Activated naive CD8-positive, alpha-beta T cell treated with anti-CD3 and anti-CD28 coated beads for 36 hours (primary cell): Measurements from ENCODE around the gene KCNH1. TPM values are rescaled to one million over a fixed set of nuclear protein-coding genes. Genes with fewer than 3 reads are reported as not detected.
"Not testable (repeated sequence)": the region's sequence is repeated elsewhere in the genome, so short reads cannot be mapped to it uniquely, and the experiment has no call there.

Experiments
- DNase-seq: peaks from one replicate; pipeline ENCODE4 v3.0.0; 2021
- H3K27ac Mint-ChIP-seq: one replicate; pipeline ENCODE4 v1.8.0; 2022; ENCODE audit warnings: mild to moderate bottlenecking, moderate library complexity, mixed read lengths
- H3K27me3 Mint-ChIP-seq: one replicate; pipeline ENCODE4 v1.8.0; 2022; ENCODE audit warnings: mild to moderate bottlenecking, mixed read lengths
- H3K36me3 Mint-ChIP-seq: one replicate; pipeline ENCODE4 v1.8.0; 2021; ENCODE audit warnings: mild to moderate bottlenecking, mixed read lengths
- H3K4me1 Mint-ChIP-seq: one replicate; pipeline ENCODE4 v1.8.0; 2021; ENCODE audit warnings: mixed read lengths
- H3K4me3 Mint-ChIP-seq: one replicate; pipeline ENCODE4 v1.8.0; 2022; ENCODE audit warnings: mild to moderate bottlenecking, moderate library complexity, mixed read lengths
- H3K9me3 Mint-ChIP-seq: one replicate; pipeline ENCODE4 v1.8.0; 2022; ENCODE audit warnings: mixed read lengths
- total RNA-seq, 2 experiments: library from RNA; stranded (reverse); gene quantifications; one replicate each; pipeline ENCODE4 v1.2.3, GENCODE V29; 2021

KCNH1 gene
- total RNA-seq, 2 experiments from 2014 or later: not detected

DNA sequence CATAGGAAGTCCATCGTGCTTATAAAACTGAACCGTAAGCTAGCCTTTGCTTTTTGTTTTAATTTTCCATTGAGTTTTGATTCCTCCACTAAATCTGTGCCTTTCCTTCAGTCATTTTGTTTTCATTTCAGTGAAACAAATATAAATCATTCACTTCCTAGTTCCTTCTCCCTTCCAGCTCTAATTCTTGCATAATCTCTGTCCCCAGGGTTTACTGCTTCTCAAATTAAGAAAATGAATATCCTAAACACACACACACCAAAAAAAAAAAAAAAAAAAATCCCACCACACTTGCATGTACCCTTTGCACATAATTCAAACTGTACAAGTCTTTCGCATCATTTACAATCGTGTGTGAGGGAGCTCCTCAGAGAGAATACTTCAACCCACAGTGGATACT is 6.8 kb downstream of the KCNH1 start:
- H3K4me3 Mint-ChIP-seq: no peak overlapping the region
- H3K36me3 Mint-ChIP-seq: no peaks in the 10 kb centered on the region
- no peaks in the 10 kb centered on the region for H3K4me1 Mint-ChIP-seq
- H3K9me3 Mint-ChIP-seq: no peaks in the 10 kb centered on the region
- DNase-seq: no peak
- H3K27me3 Mint-ChIP-seq: peaks cover 17% of the 10 kb centered on the region
- no peak overlapping the region for H3K27ac Mint-ChIP-seq

- Mint-ChIP-seq H3K4me1 (no peaks in the 10 kb centered on the region), H3K4me3 (no peak overlapping the region), H3K36me3 (no peaks in the 10 kb centered on the region), H3K27me3 (peaks cover 16% of the 10 kb centered on the region), H3K27ac (no peak overlapping the region), H3K9me3 (no peaks in the 10 kb centered on the region)
- no peak for DNase-seq
These were observed 7.3 kb downstream of the KCNH1 start for GRCh38 chr1:211126622-211127021.

DNA sequence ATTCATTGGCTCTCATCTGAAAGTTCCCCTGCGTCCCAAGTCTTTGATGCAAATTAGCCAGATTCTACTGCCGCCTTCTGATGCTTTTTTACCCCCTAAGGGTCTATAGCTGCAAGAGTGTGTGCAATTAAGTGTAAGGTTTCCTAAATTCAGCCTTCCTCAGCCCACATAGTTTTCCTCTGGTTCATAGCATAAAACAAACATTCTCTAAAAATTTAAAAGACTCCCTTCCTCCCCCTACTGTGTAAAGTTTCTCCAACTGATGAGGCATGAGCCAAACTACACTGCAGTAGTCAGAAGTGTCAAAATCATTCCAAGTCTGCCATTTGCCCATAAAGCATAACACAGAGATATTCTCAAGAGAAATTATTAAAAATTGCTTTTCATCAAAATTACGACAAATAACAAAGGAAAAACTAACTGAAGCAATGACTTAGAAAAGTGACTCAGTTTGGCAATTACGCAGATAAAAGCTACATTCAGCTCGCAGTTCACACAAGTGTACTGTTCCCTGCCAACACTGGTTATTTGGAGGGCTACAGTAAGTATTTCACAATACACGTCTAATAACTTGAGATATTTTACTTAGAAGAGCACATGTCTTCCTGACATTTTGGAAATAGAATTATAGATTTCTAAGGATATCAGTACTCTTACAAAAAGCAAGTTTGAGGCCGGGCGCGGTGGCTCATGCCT is 15.4 kb downstream of the KCNH1 start:
- H3K36me3 Mint-ChIP-seq: no peaks in the 10 kb centered on the region
- no peaks in the 10 kb centered on the region for H3K9me3 Mint-ChIP-seq
- no peak for DNase-seq
- H3K4me1 Mint-ChIP-seq: no peaks in the 10 kb centered on the region
- H3K27ac Mint-ChIP-seq: no peak overlapping the region
- H3K4me3 Mint-ChIP-seq: no peak overlapping the region
- peaks cover 37% of the 10 kb centered on the region for H3K27me3 Mint-ChIP-seq

GRCh38 chr1:211114446-211114845 is 19.5 kb downstream of the KCNH1 start:
- Mint-ChIP-seq H3K9me3 (peaks cover 7% of the 10 kb centered on the region), H3K27me3 (peaks cover 33% of the 10 kb centered on the region), H3K27ac (no peak overlapping the region)

GRCh38 chr1:211113566-211113965 is 20.4 kb downstream of the KCNH1 start:
- Mint-ChIP-seq H3K36me3 (no peaks in the 10 kb centered on the region), H3K4me3 (no peak overlapping the region), H3K27me3 (peaks cover 32% of the 10 kb centered on the region), H3K4me1 (no peaks in the 10 kb centered on the region), H3K9me3 (peaks cover 7% of the 10 kb centered on the region), H3K27ac (no peak overlapping the region)
- no peak for DNase-seq

More at GRCh38 chr1:211114446-211114845, 19.5 kb downstream of the KCNH1 start:
- H3K4me3 Mint-ChIP-seq: no peak overlapping the region
- no peak for DNase-seq
- no peaks in the 10 kb centered on the region for H3K4me1 Mint-ChIP-seq
- no peaks in the 10 kb centered on the region for H3K36me3 Mint-ChIP-seq

DNA sequence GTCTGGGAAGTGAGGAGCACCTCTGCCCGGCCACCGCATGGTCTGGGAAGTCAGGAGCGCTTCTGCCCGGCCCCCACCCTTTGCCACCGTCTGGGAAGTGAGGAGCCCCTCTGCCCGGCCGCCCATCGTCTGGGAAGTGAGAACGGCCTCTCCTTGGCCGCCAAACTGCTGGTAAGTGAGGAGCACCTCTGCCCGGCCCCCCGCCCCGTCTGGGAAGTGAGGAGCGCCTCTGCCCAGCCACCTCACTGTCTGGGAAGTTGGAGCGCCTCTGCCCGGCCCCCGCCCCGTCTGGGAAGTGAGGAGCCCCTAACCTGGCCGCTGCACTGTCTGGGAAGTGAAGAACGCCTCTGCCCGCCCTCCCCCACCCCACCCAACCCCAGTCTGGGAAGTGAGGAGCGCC is 22.6 kb downstream of the KCNH1 start:
- H3K9me3 Mint-ChIP-seq: peaks cover 7% of the 10 kb centered on the region
- H3K27me3 Mint-ChIP-seq: peaks cover 21% of the 10 kb centered on the region
- no peak for DNase-seq
- no peaks in the 10 kb centered on the region for H3K4me1 Mint-ChIP-seq
- H3K4me3 Mint-ChIP-seq: no peak overlapping the region
- no peak overlapping the region for H3K27ac Mint-ChIP-seq
- no peaks in the 10 kb centered on the region for H3K36me3 Mint-ChIP-seq

DNA sequence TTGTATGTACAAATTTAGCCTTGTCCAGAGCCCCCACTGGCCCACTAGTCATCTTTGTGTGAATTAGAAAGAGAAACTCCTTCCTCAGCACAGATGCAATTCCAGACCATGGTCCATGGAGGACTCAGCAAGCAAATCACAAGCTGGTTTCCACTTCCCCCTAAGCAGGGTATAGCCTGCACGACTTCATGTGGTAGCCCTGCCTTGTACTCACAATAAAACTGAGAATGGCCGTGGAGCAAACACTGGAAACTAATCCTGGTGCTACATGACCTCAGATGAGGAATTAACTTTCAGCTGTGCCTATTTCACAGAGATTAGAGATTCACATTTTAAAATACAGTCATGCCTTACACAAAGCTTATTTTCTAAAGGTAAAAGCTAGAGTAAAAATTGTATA is 32.5 kb downstream of the KCNH1 start:
- peaks cover 6% of the 10 kb centered on the region for H3K27me3 Mint-ChIP-seq
- H3K4me1 Mint-ChIP-seq: no peaks in the 10 kb centered on the region
- DNase-seq: no peak
- H3K27ac Mint-ChIP-seq: no peak overlapping the region
- no peaks in the 10 kb centered on the region for H3K36me3 Mint-ChIP-seq
- no peaks in the 10 kb centered on the region for H3K9me3 Mint-ChIP-seq
- H3K4me3 Mint-ChIP-seq: no peak overlapping the region

- no peaks in the 10 kb centered on the region for H3K4me1 Mint-ChIP-seq
- no peaks in the 10 kb centered on the region for H3K9me3 Mint-ChIP-seq
- no peak overlapping the region for H3K4me3 Mint-ChIP-seq
- peaks cover 6% of the 10 kb centered on the region for H3K27me3 Mint-ChIP-seq
- DNase-seq: no peak
- no peaks in the 10 kb centered on the region for H3K36me3 Mint-ChIP-seq
- no peak overlapping the region for H3K27ac Mint-ChIP-seq
These were observed 34.6 kb downstream of the KCNH1 start for GRCh38 chr1:211099393-211099792.

DNA sequence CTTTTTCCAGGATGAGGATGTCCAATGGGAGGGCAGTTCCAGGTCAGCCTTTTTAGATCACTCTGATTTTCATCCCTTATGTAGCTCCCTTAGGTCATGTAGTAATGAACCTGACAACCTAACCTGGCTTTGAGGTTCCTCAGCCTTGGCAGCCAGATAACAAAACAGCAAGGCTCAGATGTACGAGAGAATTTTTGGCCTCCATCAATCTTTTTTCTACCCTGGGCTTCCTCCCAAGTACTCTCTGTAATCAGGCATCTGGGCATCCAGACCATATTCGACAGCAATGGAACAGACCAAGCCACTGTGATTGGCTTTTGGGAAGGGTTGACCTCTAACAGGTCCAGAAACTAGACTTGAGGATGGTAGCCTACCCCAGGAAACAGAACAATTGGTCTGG is 38.6 kb downstream of the KCNH1 start:
- Mint-ChIP-seq H3K4me1 (no peaks in the 10 kb centered on the region), H3K27me3 (peaks cover 14% of the 10 kb centered on the region), H3K27ac (no peak overlapping the region), H3K36me3 (no peaks in the 10 kb centered on the region), H3K4me3 (no peak overlapping the region), H3K9me3 (no peaks in the 10 kb centered on the region)
- no peak for DNase-seq

DNA sequence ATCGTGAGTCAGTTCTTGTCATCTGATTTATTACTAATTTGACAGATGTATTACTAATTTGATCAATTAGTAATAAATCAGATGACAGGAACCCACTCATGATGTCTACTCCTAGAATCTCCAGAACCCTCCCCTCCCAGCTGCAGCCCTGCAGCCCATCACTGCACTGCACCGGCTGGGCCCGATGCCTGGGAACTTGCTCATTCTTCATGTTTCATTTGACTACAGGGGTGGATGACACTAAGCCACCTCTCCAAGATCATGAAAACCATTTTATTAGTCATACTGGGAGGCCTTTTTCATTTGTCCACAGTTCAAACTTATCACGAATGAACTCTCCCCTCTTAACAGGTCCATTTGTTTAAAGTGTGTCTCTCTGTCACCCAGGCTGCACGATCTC is 41.0 kb downstream of the KCNH1 start:
- H3K27ac Mint-ChIP-seq: no peak overlapping the region
- no peak for DNase-seq
- H3K4me1 Mint-ChIP-seq: no peaks in the 10 kb centered on the region
- no peaks in the 10 kb centered on the region for H3K9me3 Mint-ChIP-seq
- H3K36me3 Mint-ChIP-seq: no peaks in the 10 kb centered on the region
- no peak overlapping the region for H3K4me3 Mint-ChIP-seq
- peaks cover 9% of the 10 kb centered on the region for H3K27me3 Mint-ChIP-seq

DNA sequence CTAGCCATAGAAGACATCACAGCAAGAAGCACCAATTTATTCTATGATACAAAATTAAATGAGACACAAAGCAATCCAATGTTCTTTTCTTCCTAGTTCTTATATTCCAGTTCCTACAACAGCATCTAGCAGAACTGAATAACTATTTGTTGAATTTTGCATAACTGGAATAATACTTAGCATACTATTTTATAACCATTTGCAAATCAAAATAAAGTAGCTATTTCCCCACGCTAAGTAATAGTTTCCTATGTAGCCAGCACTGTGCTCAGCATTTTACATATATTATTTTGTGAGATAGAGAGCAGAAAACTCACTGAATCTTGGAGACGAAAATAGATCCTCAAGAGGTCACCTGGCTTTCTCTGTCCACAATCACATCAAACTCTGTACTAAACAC is 42.1 kb downstream of the KCNH1 start:
- peaks cover 9% of the 10 kb centered on the region for H3K27me3 Mint-ChIP-seq
- no peak overlapping the region for H3K4me3 Mint-ChIP-seq
- no peaks in the 10 kb centered on the region for H3K36me3 Mint-ChIP-seq
- H3K4me1 Mint-ChIP-seq: no peaks in the 10 kb centered on the region
- H3K27ac Mint-ChIP-seq: no peak overlapping the region
- no peak for DNase-seq
- H3K9me3 Mint-ChIP-seq: no peaks in the 10 kb centered on the region

- no peak overlapping the region for H3K4me3 Mint-ChIP-seq
- DNase-seq: no peak
- H3K36me3 Mint-ChIP-seq: no peaks in the 10 kb centered on the region
- H3K4me1 Mint-ChIP-seq: no peaks in the 10 kb centered on the region
- H3K27me3 Mint-ChIP-seq: peaks cover 9% of the 10 kb centered on the region
- no peaks in the 10 kb centered on the region for H3K9me3 Mint-ChIP-seq
- H3K27ac Mint-ChIP-seq: no peak overlapping the region
These were observed 44.4 kb downstream of the KCNH1 start for GRCh38 chr1:211089536-211089935.

DNA sequence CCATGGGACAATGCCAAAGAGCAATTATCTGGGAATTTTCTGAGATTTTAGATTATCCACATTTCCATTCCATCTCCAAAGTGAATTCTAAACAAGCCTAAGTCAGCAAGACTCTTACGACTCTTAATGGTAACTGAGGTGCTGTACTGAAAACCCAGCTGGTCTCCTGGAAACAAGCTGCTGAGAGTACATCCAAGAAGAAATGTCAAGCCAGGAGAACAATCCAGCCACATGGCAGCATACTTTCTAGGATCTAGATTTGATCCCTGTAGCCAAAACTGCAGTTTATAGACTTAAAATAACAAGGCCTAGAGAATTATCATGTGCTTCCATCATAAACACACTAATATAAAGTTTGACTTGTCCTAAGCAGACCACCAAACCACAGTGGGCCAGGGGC is 45.8 kb downstream of the KCNH1 start:
- Mint-ChIP-seq H3K4me1 (no peaks in the 10 kb centered on the region), H3K27me3 (peaks cover 9% of the 10 kb centered on the region), H3K4me3 (no peak overlapping the region), H3K9me3 (no peaks in the 10 kb centered on the region), H3K36me3 (no peaks in the 10 kb centered on the region), H3K27ac (no peak overlapping the region)
- DNase-seq: no peak

GRCh38 chr1:211082824-211083223 is 51.1 kb downstream of the KCNH1 start:
- Mint-ChIP-seq H3K27ac (no peak overlapping the region), H3K36me3 (no peaks in the 10 kb centered on the region), H3K4me1 (no peaks in the 10 kb centered on the region), H3K27me3 (peaks cover 5% of the 10 kb centered on the region), H3K4me3 (no peak overlapping the region), H3K9me3 (no peaks in the 10 kb centered on the region)
- no peak for DNase-seq

- H3K27ac Mint-ChIP-seq, H3K36me3 Mint-ChIP-seq, H3K4me1 Mint-ChIP-seq, H3K4me3 Mint-ChIP-seq, H3K27me3 Mint-ChIP-seq, DNase-seq, H3K9me3 Mint-ChIP-seq: not testable (repeated sequence)
These were observed 52.5 kb downstream of the KCNH1 start for GRCh38 chr1:211081447-211081846.

- Mint-ChIP-seq H3K27me3 (peaks cover 2% of the 10 kb centered on the region), H3K4me3 (no peak overlapping the region), H3K36me3 (no peaks in the 10 kb centered on the region), H3K4me1 (no peaks in the 10 kb centered on the region), H3K9me3 (no peaks in the 10 kb centered on the region), H3K27ac (no peak overlapping the region)
- DNase-seq: no peak
These were observed 65.0 kb downstream of the KCNH1 start for GRCh38 chr1:211068976-211069375.
